GM19438 (cell line): ENCODE measurements around the gene UPF1.
A peak's percentile ranks its signal among the peaks of the same experiment; 100 is the strongest.
"Not testable (repeated sequence)": the region's sequence is repeated elsewhere in the genome, so short reads cannot be mapped to it uniquely, and the experiment has no call there.

Source experiments
- ATAC-seq: cut with Tn5 transposase; IDR thresholded peaks from one replicate; pipeline ENCODE4 v1.9.1; 2021; ENCODE audit warnings: low read depth; ENCODE audit not compliant: unreplicated experiment

The UPF1 gene

DNA sequence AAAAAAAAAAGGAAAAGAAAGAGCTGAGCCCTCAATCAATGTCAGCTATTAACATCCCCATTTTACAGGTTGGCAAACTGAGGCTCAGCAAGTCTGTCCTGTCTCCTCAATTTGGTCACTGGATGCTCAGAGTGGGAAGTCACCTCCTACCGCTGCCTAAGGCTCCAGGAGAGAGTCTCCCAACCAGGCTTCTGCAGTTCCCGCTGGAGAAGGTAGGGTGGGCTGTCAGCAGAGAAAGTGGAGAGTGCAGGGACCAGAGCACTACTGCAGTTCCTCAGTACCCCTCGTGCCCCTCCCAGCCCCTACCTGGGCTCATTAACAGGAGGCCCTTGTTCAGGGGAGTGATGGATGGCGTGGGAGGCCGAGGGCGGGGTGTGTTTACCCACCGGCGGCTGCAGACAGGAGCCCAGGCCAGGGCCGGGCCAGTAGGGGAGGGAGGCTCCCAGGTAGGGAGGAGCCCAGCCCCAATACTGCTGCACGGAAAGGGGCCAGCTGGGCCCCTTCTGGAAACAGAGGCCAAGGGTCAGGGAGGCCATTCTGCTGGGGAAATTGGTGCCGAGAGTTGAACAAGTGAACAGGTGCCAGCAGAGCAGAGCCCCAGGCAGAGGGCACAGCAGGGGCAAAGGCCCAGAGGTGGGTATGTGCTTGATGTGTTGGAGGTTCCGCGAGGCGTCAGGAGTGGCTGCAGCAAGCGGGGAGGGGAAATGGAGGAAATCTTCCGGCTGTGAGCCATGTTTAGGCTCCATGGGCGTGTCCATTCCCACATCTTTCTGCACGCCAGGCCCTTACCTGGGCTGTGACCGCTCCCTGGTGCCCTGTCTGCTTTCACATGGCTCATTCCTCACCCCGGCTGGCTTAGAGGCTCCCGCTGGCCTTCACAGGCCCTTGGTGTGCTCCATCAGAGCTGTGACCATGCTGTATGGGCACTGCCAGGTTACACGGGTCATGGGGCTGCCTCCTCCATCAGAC, 33.1 kb upstream of the UPF1 start:
- ATAC-seq = no peak

DNA sequence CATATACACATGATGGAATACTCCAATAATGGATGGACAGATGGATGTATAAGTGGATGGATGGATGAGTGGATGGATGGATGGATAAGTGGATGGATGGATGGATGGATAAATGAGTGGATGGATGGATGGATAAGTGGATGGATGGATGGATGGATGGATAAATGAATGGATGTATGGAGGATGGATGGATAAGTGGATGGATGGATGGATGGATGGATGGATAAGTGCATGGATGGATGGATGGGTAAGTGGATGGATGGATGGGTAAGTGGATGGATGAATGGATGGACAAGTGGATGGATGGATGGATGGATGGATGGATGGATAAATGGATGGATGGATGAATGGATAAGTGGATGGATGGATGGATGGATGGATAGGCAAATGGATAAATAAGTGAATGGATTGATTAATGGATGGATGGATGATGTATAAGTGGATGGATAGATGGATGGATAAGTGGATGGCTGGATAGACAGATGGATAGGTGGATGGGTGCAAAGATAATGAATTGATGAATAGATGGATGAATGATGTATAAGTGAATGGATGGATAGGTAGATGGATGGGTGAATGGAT, 32.3 kb upstream of the UPF1 start:
- no peak for ATAC-seq

DNA sequence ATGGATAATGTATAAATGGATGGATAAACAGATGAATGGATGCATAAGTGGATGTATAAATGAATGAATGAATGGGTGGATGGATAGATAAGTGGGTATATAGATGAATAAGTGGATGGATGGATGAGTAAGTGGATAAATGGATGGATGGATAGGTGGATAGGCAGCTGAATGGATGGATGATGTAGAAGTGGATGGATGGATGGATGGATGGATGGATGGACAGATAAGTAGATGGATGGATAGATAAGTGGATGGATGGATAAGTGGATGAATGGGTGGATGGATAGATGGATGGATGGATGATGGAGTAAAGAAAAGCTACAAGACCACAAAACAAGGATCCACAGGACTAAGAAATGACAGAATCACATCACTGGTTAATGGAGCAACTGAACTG, 31.7 kb upstream of the UPF1 start:
- no peak for ATAC-seq

DNA sequence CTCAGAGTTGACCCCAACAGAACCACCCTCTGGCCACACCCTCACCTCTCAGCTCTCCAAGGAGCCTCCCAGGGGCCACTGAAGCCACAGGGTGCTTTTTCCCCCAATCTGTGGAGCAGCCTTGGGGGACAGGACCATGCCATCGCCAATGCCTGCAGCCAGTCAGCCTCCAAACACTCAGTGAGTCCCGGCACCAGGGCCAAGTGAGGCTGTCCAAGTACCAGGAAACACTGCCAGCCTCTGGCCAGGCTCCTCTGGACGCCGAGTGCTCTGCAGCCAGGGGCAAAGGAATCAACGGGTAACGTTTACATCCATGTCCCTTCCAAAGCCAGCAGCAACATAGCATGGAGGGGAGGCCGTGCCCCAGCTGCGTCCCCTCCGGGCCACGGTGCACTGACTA, 31.1 kb upstream of the UPF1 start:
- no peak for ATAC-seq

DNA sequence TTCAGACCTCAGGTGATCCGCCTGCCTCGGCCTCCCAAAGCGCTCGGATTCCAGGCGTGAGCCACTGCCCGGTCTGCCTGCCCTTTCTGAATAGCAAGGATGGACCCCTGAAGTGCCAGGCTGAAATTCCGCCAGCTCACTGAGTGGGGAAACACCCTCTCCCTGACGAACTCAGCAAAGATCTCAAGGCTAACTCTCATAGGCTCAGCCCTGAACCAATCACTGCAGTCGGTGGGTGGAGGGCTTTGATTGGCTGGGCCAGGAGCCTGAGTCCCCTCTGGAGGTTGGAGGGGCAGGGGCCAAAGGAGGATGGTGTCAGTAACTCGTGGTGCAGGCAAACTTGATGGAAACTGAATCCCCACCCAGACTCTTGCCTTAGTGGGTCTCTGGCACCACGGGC, 29.4 kb upstream of the UPF1 start:
- no peak for ATAC-seq

DNA sequence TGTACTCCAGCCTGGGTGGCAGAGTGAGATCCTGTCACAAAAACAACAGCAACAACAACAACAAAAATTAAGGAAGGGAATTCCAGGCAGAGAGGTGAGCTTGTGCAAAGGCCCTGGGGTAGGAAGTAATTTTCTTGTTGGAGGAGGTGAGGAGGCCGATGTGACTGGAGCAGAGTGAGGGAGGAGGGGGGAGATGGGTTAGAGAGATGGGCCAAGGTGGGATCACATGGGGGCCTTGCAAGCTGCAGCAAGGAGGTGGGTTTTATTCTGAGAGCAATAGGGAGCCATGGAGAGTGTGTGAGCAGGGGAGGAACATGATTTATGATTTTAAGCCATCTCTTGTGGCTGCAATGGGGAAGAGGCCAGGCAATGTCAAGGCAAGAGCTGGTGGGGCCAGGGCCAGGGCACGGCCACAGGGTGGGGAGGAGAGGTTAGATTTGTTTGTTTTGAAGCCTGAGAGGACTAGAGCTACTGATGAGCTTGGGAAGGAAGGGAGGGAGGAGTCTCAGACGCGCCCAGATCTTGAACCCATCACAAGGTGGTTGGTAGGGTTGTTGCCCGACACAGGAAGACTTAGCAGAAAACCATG, 28.1 kb upstream of the UPF1 start:
- no peak for ATAC-seq

DNA sequence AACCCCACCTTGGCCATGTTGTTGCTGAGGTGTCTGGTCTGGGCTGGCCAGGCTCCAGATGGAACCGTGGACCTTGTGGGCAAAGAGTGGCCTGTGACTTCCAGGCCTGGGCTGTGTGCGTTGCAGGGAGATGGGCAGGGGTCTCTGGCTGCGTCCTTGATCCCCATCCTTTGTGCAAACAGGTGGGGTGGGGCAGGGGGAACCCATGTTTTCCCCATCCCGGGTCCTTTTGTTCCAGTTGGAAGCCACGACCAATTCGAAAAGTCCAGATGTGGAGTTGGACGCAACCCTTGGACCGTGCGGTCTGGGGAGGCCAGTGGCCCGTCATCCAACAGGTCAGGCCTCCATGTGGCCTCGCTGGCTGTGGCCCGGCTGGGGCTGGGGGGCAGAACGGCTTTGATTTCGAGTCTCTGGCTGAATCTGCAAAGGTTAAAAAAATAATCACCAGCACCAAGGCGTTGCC, 27.6 kb upstream of the UPF1 start:
- no peak for ATAC-seq

DNA sequence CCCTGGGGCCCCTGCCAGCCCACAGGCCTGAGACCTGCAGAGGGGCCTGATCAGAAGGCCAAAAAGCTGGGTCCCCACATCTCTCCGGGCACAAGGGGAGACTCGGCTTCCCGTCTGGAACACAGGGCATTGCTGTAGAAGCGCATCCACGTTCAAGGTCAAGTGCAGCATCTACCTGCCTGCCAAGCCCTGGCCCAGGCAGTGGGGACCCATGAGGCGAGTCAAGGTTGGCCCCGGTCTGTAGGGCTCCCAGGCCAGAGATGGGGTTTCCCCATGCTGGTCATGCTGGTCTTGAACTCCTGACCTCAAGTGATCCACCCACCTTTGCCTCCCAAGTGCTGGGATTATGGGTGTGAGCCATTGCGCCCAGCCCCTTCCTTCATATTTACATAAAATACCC, 27.1 kb upstream of the UPF1 start:
- ATAC-seq = no peak

DNA sequence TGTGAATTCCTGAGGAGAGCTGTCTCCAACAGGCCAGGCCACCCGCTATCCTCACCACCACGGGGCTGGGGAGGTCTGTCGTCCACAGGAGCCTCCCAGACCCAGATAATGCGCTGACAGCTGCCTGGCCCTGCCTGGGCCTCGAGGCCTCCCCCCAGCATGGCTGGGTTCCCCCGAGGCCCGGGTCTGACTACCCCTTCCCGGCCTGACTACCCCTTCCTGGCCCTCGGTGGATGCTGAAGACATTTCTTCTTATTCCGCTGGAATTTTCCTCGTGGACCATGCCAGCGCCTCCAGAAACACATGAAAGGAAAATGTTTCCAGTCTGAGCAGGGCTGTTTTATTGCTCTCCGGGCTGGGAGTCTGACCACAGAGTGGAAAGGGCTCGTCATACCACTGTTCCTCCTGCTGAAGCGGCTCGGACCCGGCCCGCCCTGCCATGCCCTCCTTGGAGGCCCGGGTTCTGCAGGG, 23.9 kb upstream of the UPF1 start:
- no peak for ATAC-seq

DNA sequence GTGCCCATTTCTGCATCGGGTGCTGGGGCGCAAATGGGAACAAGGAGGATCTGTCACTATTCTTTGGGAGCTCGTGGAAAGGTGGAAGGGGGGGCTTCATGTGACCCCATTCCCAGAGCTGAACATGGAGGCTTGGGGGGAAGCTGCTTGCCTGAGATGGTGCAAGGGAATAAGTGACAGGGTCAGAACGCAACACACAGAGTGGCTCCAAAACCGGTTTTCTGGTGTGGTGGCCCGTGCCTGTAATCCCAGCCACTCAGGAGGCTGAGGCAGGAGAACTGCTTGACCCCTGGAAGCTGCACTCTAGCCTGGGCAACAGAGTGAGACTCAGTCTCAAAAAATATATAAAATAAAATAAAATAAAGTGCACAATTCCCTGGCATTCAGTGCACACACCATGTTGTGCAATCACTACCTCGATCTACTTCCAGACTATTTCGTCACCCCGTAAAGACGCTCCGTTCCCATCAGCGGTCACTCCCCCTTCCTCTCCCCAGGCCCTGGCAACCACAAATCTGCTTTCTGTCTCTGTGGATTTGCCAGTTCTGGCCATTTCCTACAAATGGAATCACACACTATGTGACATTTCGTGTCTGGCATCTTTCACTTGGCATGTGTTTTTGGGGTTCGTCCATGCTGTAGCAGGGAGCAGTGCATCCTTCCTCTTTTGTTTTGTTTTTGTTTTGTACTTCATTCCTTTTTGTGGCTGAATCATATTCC, 22.4 kb upstream of the UPF1 start:
- no peak for ATAC-seq

DNA sequence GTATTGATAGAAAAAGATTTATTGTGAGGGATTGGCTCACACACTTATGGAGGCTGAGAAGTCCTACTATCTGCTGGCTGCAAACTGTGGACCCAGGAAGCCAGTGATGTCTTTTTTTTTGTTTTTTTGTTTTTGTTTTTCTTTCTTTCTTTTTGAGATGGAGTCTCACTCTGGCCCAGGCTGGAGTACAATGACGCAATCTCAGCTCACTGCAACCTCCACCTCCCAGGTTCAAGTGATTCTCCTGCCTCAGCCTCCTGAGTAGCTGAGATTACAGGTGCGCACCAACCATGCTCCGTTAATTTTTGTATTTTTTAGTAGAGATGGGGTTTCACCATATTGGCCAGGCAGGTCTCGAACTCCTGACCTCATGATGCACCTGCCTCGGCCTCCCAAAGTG, 20.1 kb upstream of the UPF1 start:
- not testable (repeated sequence) for ATAC-seq

DNA sequence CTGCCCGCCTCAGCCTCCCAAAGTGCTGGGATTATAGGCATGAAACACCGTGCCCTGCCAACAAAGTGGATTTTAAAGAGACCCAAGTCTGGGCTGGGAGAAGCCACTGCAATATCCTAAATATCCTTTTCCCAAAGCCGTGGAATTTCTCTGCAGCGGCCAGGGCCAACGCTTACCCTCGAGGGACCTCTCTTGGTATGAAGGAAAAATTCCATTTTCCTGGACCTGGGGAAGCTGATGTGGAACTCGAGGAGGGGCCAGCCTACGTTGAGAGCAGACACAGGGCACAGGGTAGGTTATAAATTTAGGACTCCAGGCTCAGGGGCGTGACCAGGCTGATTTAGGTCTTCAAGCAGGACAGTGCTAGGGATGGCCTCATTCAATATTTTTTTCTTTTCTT, 17.7 kb upstream of the UPF1 start:
- no peak for ATAC-seq

DNA sequence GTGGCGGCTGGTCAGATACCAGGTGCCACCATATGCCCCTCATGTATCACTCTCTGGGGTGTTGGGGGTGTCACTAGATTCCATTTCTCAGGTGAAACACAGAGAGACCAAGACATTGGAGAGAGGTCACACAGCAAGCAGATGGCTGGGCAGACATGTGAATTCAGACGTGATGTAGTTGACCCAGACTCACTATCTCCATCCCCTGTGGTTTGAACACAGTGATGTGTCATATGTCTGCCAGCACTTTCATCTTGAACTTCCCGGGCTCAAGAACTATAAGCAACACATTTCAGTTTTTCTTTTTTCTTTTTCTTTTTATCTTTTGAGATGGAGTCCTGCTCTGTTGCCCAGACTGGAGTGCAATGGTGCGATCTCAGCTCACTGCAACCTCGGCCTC, 16.1 kb upstream of the UPF1 start:
- no peak for ATAC-seq

DNA sequence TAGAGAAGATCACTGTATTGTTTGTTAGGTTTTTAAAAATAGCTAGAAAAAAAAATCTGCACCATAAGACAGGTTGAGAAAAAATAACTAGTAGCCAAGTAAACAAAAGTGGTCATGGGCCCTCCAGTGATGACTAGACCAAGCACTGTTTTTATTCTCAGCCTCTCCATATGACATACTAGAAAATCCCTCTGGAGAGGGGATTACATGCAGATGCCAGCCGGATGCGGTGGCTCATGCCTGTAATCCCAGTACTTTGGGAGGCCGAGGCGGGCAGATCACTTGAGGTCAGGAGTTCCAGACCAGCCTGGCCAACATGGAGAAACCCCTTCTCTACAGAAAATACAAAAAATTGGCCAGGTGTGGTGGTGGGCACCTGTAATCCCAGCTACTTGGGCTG, 15.1 kb upstream of the UPF1 start:
- ATAC-seq = not testable (repeated sequence)

DNA sequence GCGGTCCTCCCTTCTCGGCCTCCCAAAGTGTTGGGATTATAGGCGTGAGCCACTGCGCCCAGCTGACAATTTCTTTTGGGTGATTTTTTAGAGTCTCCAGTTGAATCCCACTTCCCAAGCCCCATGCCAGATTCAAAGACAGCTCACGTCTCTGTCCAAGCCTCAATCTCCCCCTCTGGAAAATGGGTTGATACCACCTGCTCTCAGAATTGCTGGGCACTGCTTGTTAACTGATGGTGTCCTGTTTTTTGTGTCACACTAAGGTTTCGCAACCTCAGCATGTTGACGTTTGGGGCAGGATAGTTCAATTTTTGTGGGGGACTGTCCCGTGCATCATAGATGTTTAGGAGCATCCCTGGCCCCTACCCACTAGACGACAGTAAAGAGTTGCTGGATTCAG, 14.2 kb upstream of the UPF1 start:
- ATAC-seq = no peak

DNA sequence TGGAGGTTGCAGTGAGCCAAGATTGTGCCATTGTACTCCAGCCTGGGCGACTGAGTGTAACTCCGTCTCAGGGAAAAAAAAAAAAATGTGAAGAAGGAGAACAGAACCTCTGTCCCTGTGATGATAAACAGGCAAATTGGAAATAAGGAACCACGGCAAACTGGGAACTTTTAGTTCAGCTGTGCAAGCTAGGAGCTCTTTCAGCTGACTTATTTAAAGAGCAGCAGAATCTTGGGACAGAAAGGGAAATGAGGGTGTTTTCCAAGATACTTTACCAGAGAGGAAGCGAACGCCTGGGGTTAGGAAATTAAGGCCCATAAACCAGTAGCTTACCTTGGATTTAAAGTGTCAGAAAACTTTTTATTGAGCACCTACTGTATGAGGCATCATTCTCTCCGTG, 3.0 kb upstream of the UPF1 start:
- ATAC-seq = no peak

DNA sequence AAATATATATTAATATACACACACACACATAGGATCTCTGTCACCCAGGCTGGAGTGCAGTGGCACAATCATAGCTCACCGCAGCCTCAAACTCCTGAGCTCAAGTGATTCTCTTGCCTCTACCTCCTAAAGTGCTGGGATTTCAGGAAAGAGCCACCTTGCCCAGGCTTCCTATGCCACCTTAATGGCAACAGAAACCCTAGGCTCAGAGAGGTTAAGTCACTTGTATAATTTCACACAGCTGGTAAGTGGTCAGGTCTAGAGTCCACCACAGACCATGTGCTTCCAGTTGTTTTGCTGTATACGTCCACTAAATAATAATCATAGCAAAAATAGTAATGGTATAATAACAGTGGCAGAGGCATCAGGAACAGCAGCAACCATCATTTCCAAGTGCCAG, 1.3 kb upstream of the UPF1 start:
- ATAC-seq = no peak

DNA sequence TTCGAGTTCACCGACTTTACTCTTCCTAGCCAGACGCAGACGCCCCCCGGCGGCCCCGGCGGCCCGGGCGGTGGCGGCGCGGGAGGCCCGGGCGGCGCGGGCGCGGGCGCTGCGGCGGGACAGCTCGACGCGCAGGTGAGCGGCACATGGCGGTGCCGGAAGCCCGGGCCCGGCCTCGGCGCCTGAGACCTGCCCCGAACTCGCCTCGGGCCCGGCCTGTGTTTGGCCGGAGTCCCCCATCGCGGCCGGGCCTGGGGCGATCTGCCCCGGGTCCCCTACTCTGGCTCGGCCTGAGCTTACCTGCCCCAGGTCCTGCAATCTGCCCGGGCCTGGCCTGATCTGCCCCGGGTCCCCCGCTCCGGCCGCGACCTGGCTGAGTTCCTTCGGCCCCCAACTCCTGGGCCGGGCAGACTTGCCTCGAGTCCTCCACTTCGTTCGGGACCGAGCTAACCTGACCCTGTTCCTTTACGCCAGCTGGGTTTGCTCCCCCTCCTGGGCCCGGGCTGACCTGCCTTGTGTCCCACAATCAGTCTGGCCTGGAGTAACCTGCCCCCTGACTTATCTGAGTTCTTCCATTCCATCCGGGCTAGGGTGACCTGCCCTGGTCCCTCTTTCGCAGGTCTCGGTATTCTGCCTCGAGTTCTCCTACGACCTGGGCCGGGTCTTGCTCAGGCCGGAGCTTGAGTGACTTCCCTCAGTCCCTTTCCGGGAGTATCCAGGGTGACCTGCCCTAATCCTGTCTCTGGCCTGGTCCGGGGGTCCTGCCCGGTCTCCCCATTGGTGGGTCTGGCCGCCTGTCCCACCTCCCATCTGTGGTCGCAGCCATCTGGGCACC, 764 bp downstream of the UPF1 start:
- peak; percentile 16 for ATAC-seq

DNA sequence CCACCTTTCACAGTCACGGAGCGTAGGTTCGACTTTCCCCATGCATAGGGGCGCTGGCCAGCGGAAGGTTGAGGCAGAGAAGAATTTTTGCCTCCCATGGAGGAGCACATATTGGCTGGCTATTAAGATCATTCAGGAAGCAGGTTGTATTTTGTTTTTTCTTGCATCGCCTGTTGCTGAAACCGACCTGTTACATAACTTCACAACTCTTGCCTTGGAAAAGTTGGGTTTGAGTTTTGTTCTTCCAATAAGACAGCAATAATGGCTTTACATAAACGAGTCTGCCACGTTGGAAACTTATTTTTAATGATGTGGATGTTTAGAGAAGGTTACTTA, 1.4 kb downstream of the UPF1 start:
- ATAC-seq = no peak
